ENCODE data around the gene PHACTR3.
"Not testable (repeated sequence)": the region's sequence is repeated elsewhere in the genome, so short reads cannot be mapped to it uniquely, and the experiment has no call there.

PHACTR3 gene

DNA sequence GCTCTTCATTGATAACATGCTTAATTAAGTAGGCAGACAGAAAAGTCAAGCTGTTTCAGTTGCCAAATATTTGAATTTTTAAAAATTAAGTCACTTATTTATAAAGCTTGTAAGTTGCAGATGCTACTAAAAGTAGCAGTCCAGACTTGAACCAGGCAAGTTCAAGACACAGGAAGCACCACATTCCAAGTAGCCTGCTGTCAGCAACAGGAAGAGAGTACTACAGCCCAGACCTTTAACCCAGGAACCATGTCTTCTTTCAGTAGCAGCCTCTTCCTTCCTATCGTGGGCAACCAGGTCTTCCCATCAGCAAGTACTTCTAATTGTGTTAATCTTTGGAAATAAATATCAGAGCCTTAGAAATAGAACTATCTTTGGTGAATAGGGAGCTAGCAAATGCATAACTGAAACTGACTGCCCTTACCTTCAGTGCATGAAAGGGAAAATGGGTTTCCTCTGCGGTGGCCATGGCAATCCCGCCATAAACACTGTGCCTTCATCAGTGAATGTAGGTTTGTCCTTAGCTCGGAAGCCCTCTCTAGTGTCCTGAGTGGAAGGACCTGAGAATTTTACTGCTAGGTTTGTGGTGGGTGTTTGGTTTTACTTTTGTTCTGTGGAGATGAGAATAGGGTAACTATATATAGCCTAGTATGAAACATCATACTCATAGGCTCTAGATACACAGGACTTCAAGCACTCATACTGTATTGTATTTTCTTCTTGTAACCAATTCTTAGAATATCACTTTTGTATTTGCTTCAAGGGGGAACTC is 233.5 kb downstream of the PHACTR3 start:
- no peak for DNase-seq

DNA sequence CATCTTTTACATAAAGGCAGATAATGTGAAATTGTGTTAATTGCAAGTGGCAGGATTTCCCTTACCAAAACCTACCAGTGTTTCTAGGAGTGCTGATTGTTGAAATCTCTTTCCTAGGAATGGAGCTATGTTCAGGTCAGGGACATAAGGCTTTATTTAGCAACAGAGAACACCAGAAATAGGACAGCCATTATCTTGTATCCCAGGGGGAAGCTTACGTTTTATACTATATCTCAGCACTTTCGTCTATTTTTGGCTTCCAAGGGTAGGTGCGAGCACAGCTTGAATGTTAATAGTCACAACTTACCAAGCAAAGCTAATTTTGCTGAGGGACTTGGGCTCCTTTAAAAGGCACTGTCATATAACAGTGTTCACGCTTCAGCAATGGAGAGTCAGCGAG is 235.1 kb downstream of the PHACTR3 start:
- no peak for DNase-seq

DNA sequence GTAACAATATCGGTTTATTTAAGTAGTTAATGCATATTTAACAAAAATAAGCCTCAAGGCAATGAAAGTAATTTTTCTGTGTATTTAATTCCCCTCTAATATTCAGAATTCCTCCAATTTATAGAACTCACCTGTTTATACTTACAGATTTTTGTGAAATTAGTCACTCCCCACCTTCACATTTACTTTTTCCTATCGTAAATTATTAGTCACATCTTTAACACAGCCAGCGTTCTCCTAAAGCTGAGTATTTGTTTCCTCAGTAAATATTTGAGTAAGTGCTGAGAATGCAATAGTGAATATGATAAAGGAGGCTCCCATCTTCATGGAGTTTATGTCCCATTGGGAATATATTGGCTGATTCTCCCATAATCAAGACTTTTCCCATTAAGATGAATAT is 241.1 kb downstream of the PHACTR3 start:
- no peak for DNase-seq

DNA sequence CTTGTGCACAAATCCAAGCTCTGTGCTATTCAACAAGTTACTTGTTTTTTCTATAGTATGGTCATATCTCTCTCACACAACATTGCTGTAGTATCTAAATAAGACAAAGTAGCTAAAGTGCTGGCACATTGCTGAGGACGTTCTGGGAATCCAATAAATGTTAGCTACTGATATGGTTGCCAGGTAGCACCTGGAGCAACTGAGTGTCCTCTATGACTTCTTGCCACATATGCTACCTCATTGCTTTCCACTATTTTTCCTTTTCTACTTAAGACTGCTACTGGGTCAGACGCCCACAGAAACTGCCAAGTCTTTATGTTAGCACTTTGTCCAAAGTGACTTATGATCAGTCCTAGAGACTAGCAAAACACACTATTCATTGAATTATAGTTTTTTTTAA is 243.8 kb downstream of the PHACTR3 start:
- DNase-seq = no peak

DNA sequence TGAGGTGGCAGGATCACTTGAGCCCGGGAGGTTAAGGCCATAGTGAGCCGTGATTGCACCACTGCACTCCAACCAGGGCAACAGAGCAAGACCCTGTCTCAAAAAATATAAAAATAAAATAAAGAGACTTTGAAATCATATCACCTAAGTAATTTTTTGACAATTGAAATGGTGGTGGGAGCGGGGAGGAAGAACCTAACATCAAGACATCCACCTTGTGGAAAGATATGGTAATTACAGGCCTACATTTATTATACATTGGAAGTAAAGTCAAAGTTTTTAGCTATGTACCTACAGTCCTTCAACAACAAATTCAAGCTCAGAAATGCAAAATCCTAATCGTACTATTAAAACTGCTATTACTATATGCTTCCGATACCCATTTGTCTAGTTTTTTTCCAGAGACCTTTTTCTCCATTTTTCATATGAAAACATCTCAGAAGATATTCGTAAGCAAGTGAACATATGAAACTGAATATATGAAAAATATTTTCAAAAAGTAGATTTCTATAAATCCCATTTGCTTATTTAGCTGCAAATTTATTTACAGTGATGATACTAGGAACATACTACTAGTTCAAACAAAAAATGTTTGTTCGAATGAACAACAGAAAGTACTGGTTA is 245.8 kb downstream of the PHACTR3 start:
- DNase-seq = no peak

DNA sequence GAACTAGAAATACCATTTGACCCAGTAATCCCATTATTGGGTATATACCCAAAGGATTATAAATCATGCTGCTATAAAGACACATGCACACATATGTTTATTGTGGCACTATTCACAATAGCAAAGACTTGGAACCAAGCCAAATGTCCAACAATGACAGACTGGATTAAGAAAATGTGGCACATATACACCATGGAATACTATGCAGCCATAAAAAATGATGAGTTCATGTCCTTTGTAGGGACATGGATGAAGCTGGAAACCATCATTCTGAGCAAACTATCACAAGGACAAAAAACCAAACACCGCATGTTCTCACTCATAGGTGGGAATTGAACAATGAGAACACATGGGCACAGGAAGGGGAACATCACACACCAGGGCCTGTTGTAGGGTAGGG is 252.2 kb downstream of the PHACTR3 start:
- not testable (repeated sequence) for DNase-seq

DNA sequence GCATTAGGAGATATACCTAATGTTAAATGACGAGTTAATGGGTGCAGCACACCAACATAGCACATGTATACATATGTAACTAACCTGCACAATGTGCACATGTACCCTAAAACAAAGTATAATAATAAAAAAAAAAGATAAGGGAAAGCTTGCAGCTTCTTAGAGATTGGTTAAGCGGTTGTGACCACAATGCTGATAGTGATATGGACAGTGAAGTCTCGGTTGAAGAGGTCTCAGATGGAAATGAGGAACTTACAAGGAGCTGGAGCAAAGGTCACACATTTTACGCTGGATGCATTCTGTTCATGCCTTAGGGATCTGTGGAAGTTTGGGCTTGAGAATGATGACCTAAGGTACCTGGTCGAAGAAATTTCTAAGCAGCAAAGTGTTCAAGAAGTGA is 252.6 kb downstream of the PHACTR3 start:
- DNase-seq = not testable (repeated sequence)

DNA sequence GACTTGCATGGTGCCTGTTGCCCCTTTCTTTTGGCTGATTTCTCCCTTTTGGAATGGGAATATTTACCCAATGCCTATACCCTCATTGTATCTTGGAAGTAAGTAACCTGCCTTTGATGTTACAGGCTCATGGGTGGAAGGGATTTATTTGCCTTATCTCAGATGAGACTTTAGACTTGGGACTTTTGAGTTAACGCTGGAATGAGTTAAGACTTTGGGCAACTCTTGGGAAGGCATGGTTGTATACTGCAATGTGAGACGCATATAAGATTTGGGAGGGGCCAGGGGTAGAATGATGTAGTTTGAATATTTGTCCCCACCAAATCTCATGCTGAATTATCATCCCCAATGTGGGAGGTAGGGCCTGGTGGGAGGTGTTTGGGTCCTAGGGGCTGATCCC is 253.6 kb downstream of the PHACTR3 start:
- no peak for DNase-seq

DNA sequence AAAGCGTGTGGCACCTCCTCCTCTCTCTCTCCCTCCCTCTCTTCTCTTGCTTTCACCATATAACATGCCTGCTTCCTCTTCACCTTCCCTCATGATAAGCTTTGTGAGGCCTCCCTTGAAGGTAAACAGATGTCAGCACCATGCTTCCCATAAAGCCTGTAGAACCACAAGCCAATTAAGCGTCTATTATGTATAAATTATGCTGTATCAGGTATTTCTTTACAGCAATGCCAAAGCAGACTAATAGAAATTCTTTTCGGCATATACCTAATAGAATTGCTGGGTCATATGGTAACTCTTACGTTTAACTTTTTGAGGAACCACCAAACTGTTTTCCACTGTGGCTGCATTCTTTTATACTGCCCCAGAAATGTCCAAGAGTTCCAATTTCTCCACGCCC is 254.1 kb downstream of the PHACTR3 start:
- DNase-seq = no peak

DNA sequence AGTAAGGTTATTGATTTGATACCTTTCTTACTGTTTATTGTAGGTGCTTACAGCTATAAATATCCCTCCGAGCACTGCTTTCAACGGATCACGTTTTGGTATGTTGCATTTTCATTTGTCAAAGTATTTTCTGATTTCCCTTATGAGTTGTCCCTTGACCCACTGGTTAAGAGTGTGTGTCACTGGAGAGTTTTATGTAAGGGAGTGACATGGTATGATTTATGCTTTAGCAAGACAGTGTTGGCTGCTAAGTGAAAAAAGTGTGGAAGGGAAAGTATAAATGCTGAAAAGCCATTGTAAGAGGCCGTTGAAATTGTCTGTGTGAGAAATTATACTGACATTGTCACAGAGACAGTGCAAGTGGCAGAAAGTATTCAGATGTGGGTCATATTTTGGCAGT is 257.1 kb downstream of the PHACTR3 start:
- no peak for DNase-seq

DNA sequence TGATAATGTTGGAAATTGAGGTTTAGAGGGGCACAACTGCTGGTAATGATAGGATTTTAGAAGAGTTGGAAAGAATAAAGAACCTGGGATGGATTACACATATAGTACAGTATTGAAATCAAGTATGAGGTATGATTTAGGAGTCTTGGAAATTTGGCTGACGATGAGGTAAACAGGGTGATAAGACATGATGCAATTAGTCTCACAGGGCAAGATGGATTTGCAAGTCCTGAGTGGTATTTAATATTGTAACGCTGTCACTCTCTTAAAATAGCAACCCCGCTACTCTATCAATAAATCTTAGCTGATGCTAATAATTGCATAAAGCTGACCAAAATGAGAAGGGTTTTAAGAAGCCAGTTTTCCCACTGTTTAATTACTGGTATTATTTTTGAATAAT is 258.7 kb downstream of the PHACTR3 start:
- DNase-seq = no peak

DNA sequence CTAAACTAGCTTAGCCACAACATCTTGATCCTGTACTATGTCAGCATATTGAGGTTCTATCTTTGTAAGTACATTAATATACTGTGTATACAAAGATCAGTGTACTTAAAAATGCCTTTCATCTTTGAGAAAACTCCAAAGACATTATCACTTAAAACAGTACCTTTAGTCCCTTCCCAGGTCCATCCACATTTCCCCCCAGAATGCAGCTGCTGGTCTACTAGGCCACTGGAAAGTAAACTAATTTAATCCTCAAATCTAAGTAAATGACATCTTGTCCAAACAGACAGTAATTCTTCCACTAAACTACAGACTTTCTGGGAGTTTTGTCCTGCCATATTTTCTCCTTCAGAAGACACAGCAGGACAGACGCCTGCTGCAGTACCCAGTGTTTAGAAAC is 260.4 kb downstream of the PHACTR3 start:
- no peak for DNase-seq

DNA sequence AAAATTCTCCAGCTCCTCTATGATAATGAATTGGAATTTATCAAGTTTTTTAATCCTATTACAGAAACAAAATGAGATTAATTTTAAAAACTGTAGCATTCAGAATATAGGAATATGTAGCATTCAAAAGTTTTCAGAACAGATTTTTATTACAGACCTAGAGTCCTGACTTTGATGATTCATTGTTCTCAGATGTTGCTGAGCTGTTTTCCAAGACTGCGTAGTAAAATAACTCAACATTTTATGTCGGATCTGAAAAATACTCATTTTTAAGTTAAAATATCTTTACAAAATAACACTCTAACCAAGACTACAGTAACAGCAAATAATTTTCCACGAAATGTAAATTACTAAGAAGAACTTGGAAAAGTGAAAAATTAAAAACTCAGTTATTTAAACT is 262.0 kb downstream of the PHACTR3 start:
- DNase-seq = no peak

DNA sequence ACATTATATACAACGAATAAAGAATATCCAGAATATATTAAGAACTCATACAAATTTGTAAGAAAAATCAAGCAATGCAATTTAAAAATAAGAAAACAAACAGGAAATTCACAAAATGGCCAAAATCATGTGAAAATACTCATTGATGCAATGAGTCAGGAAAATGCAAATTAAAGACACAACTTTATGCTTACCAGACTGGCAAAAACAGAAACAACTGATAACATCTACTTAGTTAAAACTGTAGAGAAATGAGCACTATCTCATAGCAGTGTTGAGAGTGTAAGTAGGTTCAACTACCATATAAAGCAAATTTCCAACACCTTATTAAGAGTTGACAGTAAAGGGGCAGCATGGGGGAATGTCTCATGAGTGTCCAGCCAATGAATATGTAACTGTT is 266.8 kb downstream of the PHACTR3 start:
- DNase-seq = no peak

DNA sequence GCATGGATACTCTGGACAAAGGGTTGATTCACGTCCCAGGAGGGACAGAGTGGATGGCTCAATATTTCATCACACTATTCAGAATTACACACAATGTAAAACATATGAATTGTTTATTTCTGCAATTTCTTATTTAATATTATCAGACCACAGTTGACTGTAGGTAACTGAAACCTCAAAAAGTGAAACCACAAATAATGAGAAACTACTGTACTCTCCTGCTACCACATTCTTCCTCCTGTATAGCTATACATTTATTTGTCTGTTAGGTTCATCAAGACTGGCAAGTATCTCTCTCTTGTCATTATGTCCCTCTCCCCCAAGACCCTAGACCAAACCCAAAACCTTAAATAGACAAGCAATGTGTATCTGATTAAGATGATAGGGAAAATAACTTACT is 269.1 kb downstream of the PHACTR3 start:
- DNase-seq = no peak

DNA sequence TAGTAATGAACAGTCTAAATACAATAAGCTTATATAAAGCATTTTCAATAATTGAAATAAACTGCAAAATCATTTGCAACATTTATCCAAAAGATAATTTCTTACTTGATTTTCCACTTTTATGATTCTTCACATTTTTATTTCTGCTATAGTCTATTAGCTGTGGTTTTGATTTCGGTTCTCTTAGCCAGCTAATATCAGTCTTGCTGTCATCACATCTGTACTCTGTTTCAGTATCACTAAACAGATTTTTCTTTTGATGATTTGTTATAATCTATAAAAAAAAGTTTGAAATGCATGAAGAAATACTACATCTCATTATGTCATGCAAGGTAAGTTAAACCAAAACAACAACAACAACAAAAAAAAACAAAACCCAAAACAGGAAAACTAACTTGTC is 275.9 kb downstream of the PHACTR3 start:
- no peak for DNase-seq

DNA sequence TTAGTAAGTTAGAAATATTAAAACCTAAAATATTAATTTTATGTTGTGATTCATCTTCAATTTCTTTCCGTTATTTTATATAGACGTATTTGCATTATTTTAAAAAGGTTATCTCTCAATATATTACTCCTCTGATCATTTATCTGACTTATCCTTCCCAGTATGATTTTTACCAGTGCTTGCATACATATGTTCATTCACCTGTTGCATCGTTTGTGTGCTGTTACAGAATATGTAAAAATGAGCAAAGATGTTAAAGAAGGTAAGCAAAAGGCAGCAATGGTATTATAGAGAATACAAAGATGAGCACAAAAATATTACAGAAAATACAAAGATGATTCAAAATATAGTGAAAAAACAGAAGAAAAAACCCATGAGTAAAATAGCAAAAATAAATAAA is 280.2 kb downstream of the PHACTR3 start:
- DNase-seq = no peak

DNA sequence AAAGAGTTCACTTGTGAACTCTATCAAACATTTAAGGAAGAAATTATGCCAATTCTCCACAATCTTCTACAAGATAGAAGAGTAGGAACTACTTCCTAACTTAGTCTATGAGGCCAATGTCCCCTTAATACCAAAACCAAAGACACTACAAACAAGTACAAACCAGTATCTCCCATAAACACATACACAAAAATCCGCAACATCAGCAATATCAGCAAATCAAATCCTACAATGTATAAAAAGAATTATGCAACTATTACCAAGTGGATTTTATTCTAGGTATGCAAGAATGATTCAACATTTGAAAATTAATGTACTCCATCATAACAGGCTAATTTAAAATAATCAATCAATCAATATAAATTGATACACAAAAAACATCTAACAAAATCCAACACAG is 283.7 kb downstream of the PHACTR3 start:
- no peak for DNase-seq

DNA sequence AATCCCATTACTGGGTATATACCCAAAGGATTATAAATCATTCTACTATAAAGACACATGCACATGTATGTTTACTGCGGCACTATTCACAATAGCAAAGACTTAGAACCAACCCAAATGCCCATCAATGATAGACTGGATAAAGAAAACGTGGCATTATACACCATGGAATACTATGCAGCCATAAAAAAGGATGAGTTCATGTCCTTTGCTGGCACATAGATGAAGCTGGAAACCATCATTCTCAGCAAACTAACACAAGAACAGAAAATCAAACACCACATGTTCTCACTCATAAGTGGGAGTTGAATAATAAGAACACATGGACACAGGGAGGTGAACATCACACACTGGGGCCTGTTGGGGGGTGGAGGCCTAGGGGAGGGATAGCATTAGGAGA is 285.7 kb downstream of the PHACTR3 start:
- not testable (repeated sequence) for DNase-seq

DNA sequence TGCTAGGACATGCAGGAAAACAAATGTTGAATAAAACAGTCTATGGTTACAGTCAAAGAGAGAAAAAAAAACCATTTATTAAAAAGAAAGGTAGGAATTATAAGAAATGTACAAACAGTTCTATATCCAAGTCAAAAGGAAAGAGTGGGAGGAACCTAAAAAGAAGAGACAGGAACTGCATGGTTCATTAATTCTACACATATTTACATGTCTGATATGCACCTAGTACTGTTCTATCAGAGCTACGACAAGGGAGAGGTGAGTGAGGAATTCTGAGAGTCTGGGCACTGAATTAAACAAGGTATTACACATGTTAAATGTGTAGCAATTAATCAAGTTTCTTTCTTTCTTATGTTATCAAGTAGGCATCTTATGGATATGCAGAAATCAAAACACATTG is 287.2 kb downstream of the PHACTR3 start:
- no peak for DNase-seq

DNA sequence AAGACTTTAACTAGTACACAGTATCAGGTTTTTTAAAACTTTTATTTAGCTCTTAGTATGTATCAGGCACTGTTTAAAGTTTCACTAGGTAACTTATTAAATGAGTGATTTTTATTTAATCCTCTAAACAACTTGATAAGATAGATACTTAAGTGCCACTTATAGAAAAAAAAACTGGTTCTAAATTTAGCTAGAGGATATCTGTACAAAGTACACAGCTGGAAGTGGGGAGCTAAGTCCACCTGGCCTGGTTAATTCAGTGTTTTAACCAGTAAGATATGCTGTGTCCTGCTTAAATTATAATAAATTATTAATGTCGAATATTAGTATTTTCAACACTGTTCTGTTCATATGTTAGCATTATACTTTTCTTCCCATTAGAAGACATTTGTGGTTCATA is 291.6 kb downstream of the PHACTR3 start:
- no peak for DNase-seq
